Activated CD4-positive, alpha-beta T cell treated with anti-CD3 and anti-CD28 coated beads for 36 hours (primary cell): Measurements from ENCODE around the gene RARA. TPM values are rescaled to one million over a fixed set of nuclear protein-coding genes. Genes with fewer than 3 reads are reported as not detected.
A peak's percentile ranks its signal among the peaks of the same experiment; 100 is the strongest.

Source experiments
- ATAC-seq: fragments of 200-7000 bp; cut with Tn5 transposase; one replicate; pipeline ENCODE4 v1.10.0; 2021; ENCODE audit warnings: mild to moderate bottlenecking, moderate library complexity
- CTCF ChIA-PET: fragments of 350-600 bp; sonication (Branson Sonifier 250); formaldehyde crosslinking; loops from one replicate; lab custom pipeline; 2021; ENCODE audit warnings: antibody characterized with exemption; lab: Charles Lee
- POLR2A ChIA-PET: fragments of 350-600 bp; sonication (Branson Sonifier 250); formaldehyde crosslinking; loops from one replicate; lab custom pipeline; 2021; ENCODE audit warnings: antibody characterized with exemption, inconsistent platforms; lab: Charles Lee
- DNase-seq: peaks from one replicate; pipeline ENCODE4 v3.0.0-alpha.2; 2020
- H3K27ac Mint-ChIP-seq: one replicate; pipeline ENCODE4 v1.8.0; 2021; ENCODE audit warnings: mixed read lengths
- H3K27me3 Mint-ChIP-seq: one replicate; pipeline ENCODE4 v1.8.0; 2021; ENCODE audit warnings: mixed read lengths
- H3K36me3 Mint-ChIP-seq: one replicate; pipeline ENCODE4 v1.8.0; 2021; ENCODE audit warnings: low read depth, mixed read lengths
- H3K4me1 Mint-ChIP-seq: one replicate; pipeline ENCODE4 v1.8.0; 2021; ENCODE audit warnings: mixed read lengths
- H3K4me3 Mint-ChIP-seq: one replicate; pipeline ENCODE4 v1.8.0; 2021; ENCODE audit warnings: mild to moderate bottlenecking, moderate library complexity, mixed read lengths
- H3K9me3 Mint-ChIP-seq: one replicate; pipeline ENCODE4 v1.8.0; 2021; ENCODE audit warnings: low read depth, mixed read lengths
- intact Hi-C, 2 experiments: fragments of 100-400 bp; cut with DNase I in 1 of 2; cut with micrococcal nuclease in 1 of 2; formaldehyde crosslinking; loops; one replicate each; pipeline versions ENCODE4 v1.14.2 to v1.15.1; 2022 to 2024; cut with DNase I, micrococcal nuclease
- total RNA-seq, 2 experiments: library from RNA; stranded (reverse); gene quantifications; one replicate each; pipeline ENCODE4 v1.2.3, GENCODE V29; 2021

RARA gene
- total RNA-seq, 2 experiments from 2014 or later, result 29.8 to 40.2 TPM

- H3K4me3 Mint-ChIP-seq, result peak overlapping the region; percentile 46
- no peak for DNase-seq
- peak overlapping the region; percentile 92 for H3K27ac Mint-ChIP-seq
- H3K4me1 Mint-ChIP-seq, result peaks cover 51% of the 10 kb centered on the region
- no peaks in the 10 kb centered on the region for H3K9me3 Mint-ChIP-seq
- ChIA-PET POLR2A (interaction anchor here (0.6 to 1.4 kb wide), 13 partner anchors 14 to 1405 kb away, joined by 3 to 8 read pairs (median 4); partner anchors contain the start of genes RARA and WIPF2), CTCF (interaction anchor here (0.5 to 2.3 kb wide), 21 partner anchors 9 to 1287 kb away, joined by 3 to 9 read pairs (median 3); partner anchors contain the start of gene WIPF2)
- no peaks in the 10 kb centered on the region for H3K27me3 Mint-ChIP-seq
- ATAC-seq, result peak; percentile 56
- intact Hi-C loops, result loop anchor here (1.0 to 10.0 kb wide), 4 partner anchors 64 to 269 kb away; partner anchors contain the start of genes CSF3 (in 1 of the 2) and WIPF2 (in 1 of the 2)
- peaks cover 26% of the 10 kb centered on the region for H3K36me3 Mint-ChIP-seq
Observed at GRCh38 chr17:40283662-40284061, 25.3 kb upstream of the RARA start.

GRCh38 chr17:40284085-40284713 is 24.8 kb upstream of the RARA start:
- DNase-seq (no peak), ATAC-seq (no peak)
- ChIA-PET CTCF (interaction anchor here (0.5 to 2.3 kb wide), 19 partner anchors 9 to 1287 kb away, joined by 3 to 9 read pairs (median 4); partner anchors contain the start of gene WIPF2), POLR2A (interaction anchor here (0.6 to 1.4 kb wide), 12 partner anchors 14 to 1405 kb away, joined by 3 to 8 read pairs (median 4); partner anchors contain the start of genes RARA and WIPF2)
- H3K36me3 Mint-ChIP-seq, result peaks cover 30% of the 10 kb centered on the region
- intact Hi-C loops, result loop anchor here in 1 of 2 experiments (5.0 to 10.0 kb wide), 2 partner anchors 172 to 269 kb away; partner anchors contain the start of gene CSF3
- no peaks in the 10 kb centered on the region for H3K27me3 Mint-ChIP-seq
- H3K27ac Mint-ChIP-seq, result peak overlapping the region; percentile 86
- no peaks in the 10 kb centered on the region for H3K9me3 Mint-ChIP-seq
- H3K4me1 Mint-ChIP-seq, result peaks cover 54% of the 10 kb centered on the region
- peak overlapping the region; percentile 46 for H3K4me3 Mint-ChIP-seq

- Mint-ChIP-seq H3K36me3 (peaks cover 43% of the 10 kb centered on the region), H3K27me3 (no peaks in the 10 kb centered on the region), H3K4me1 (peaks cover 71% of the 10 kb centered on the region), H3K9me3 (no peaks in the 10 kb centered on the region), H3K27ac (peak overlapping the region; percentile 21), H3K4me3 (no peak overlapping the region)
- no peak for ATAC-seq
- ChIA-PET POLR2A (no interaction called here), CTCF (interaction anchor here (0.6 to 1.4 kb wide), 5 partner anchors 29 to 211 kb away, joined by 3 to 4 read pairs (median 3); no protein-coding TSS in a partner anchor)
- no peak for DNase-seq
- intact Hi-C loops, result loop anchor here (2.0 to 10.0 kb wide), 6 partner anchors 32 to 516 kb away; partner anchors contain the start of genes CSF3 (in 1 of the 2) and TOP2A (in 1 of the 2)
Observed at GRCh38 chr17:40286473-40286872, 22.5 kb upstream of the RARA start.

GRCh38 chr17:40287159-40287493 is 21.9 kb upstream of the RARA start:
- peaks cover 45% of the 10 kb centered on the region for H3K36me3 Mint-ChIP-seq
- ChIA-PET CTCF (interaction anchor here (0.6 to 0.8 kb wide), 2 partner anchors 111 to 130 kb away, joined by 3 to 4 read pairs; no protein-coding TSS in a partner anchor), POLR2A (no interaction called here)
- intact Hi-C loops, result loop anchor here (1.0 to 10.0 kb wide), 16 partner anchors 31 to 1402 kb away; partner anchors contain the start of genes WIPF2 (in 2 of the 2), CASC3 (in 1 of the 2), CSF3 (in 1 of the 2) and LRRC3C (in 1 of the 2)
- DNase-seq, result no peak
- no peak for ATAC-seq
- no peaks in the 10 kb centered on the region for H3K27me3 Mint-ChIP-seq
- peak overlapping the region; percentile 100 for H3K4me3 Mint-ChIP-seq
- no peaks in the 10 kb centered on the region for H3K9me3 Mint-ChIP-seq
- H3K4me1 Mint-ChIP-seq, result peaks cover 66% of the 10 kb centered on the region
- H3K27ac Mint-ChIP-seq, result peak overlapping the region; percentile 86

GRCh38 chr17:40287494-40288369 is 21.2 kb upstream of the RARA start, which contains the start of gene CDC6:
Gene CDC6, plus strand, starts transcription at chr17:40287879. Its CDS starts 1,542 bp downstream, at chr17:40289421.
- intact Hi-C loops, result loop anchor here (1.0 to 10.0 kb wide), 16 partner anchors 31 to 1402 kb away; partner anchors contain the start of genes WIPF2 (in 2 of the 2), CASC3 (in 1 of the 2), CSF3 (in 1 of the 2) and LRRC3C (in 1 of the 2)
- peak; percentile 99 for DNase-seq
- peak within 1 kb of the TSS; percentile 100 for H3K4me3 Mint-ChIP-seq
- H3K4me1 Mint-ChIP-seq, result peaks cover 60% of the 10 kb centered on the region
- peak; percentile 87 for ATAC-seq
- ChIA-PET POLR2A (interaction anchor here (0.5 to 1.4 kb wide), 5 partner anchors 19 to 273 kb away, joined by 3 to 8 read pairs (median 4); no protein-coding TSS in a partner anchor), CTCF (interaction anchor here (0.8 to 4.9 kb wide), 4 partner anchors 18 to 111 kb away, joined by 3 to 30 read pairs (median 4); no protein-coding TSS in a partner anchor)
- H3K27ac Mint-ChIP-seq, result peak within 1 kb of the TSS; percentile 100
- no peaks in the 10 kb centered on the region for H3K9me3 Mint-ChIP-seq
- H3K27me3 Mint-ChIP-seq, result no peaks in the 10 kb centered on the region
- H3K36me3 Mint-ChIP-seq, result peaks cover 39% of the 10 kb centered on the region

GRCh38 chr17:40290629-40291280 is 18.2 kb upstream of the RARA start:
- peaks cover 61% of the 10 kb centered on the region for H3K36me3 Mint-ChIP-seq
- ATAC-seq (no peak), DNase-seq (peak; percentile 64)
- ChIA-PET CTCF (interaction anchor here (0.7 to 4.9 kb wide), 10 partner anchors 10 to 227 kb away, joined by 3 to 34 read pairs (median 4); no protein-coding TSS in a partner anchor), POLR2A (interaction anchor here (1.4 to 1.8 kb wide), 2 partner anchors 16 to 72 kb away, joined by 9 to 10 read pairs; partner anchors contain the start of gene WIPF2)
- intact Hi-C loops, result loop anchor here (1.0 kb wide), 3 partner anchors 88 to 277 kb away; no protein-coding TSS in a partner anchor
- peaks cover 57% of the 10 kb centered on the region for H3K4me1 Mint-ChIP-seq
- no peaks in the 10 kb centered on the region for H3K27me3 Mint-ChIP-seq
- peak overlapping the region; percentile 73 for H3K27ac Mint-ChIP-seq
- H3K9me3 Mint-ChIP-seq, result no peaks in the 10 kb centered on the region
- H3K4me3 Mint-ChIP-seq, result peak overlapping the region; percentile 11

- peak overlapping the region; percentile 11 for H3K4me3 Mint-ChIP-seq
- no peaks in the 10 kb centered on the region for H3K27me3 Mint-ChIP-seq
- peaks cover 66% of the 10 kb centered on the region for H3K36me3 Mint-ChIP-seq
- DNase-seq (no peak), ATAC-seq (no peak)
- CTCF ChIA-PET, result interaction anchor here (0.5 to 4.9 kb wide), 9 partner anchors 10 to 228 kb away, joined by 3 to 34 read pairs (median 4); no protein-coding TSS in a partner anchor
- no peaks in the 10 kb centered on the region for H3K9me3 Mint-ChIP-seq
- peak overlapping the region; percentile 73 for H3K27ac Mint-ChIP-seq
- intact Hi-C loops, result no loop called here
- POLR2A ChIA-PET, result interaction anchor here (0.9 kb wide), 1 partner anchor 17 kb away, joined by 3 read pairs; no protein-coding TSS in a partner anchor
- peaks cover 62% of the 10 kb centered on the region for H3K4me1 Mint-ChIP-seq
Observed at GRCh38 chr17:40291281-40291664, 17.7 kb upstream of the RARA start.

GRCh38 chr17:40293363-40293762 is 15.6 kb upstream of the RARA start:
- Mint-ChIP-seq H3K9me3 (no peaks in the 10 kb centered on the region), H3K27me3 (no peaks in the 10 kb centered on the region), H3K27ac (no peak overlapping the region), H3K4me3 (no peak overlapping the region), H3K4me1 (peaks cover 46% of the 10 kb centered on the region), H3K36me3 (peaks cover 73% of the 10 kb centered on the region)
- ATAC-seq, result no peak
- no peak for DNase-seq
- intact Hi-C loops, result no loop called here
- ChIA-PET POLR2A (interaction anchor here (0.6 to 1.4 kb wide), 4 partner anchors 12 to 1371 kb away, joined by 3 to 5 read pairs (median 4); no protein-coding TSS in a partner anchor), CTCF (interaction anchor here (0.7 to 2.5 kb wide), 7 partner anchors 9 to 267 kb away, joined by 3 to 15 read pairs (median 4); no protein-coding TSS in a partner anchor)

GRCh38 chr17:40295488-40296436 is 13.2 kb upstream of the RARA start:
- ChIA-PET CTCF (interaction anchor here (0.6 to 0.9 kb wide), 4 partner anchors 76 to 285 kb away, joined by 3 to 7 read pairs (median 4); no protein-coding TSS in a partner anchor), POLR2A (interaction anchor here (0.9 to 2.1 kb wide), 3 partner anchors 12 to 49 kb away, joined by 3 to 8 read pairs (median 3); no protein-coding TSS in a partner anchor)
- H3K9me3 Mint-ChIP-seq, result no peaks in the 10 kb centered on the region
- no peaks in the 10 kb centered on the region for H3K27me3 Mint-ChIP-seq
- DNase-seq, result no peak
- peak; percentile 89 for ATAC-seq
- peaks cover 71% of the 10 kb centered on the region for H3K36me3 Mint-ChIP-seq
- H3K4me3 Mint-ChIP-seq, result no peak overlapping the region
- intact Hi-C loops, result no loop called here
- no peak overlapping the region for H3K27ac Mint-ChIP-seq
- peaks cover 29% of the 10 kb centered on the region for H3K4me1 Mint-ChIP-seq
